Kidney (tissue), 14 donors: ENCODE data around the gene PSMD14. TPM values are rescaled to one million over a fixed set of nuclear protein-coding genes. Genes with fewer than 3 reads are reported as not detected.
"Not testable (repeated sequence)": the region's sequence is repeated elsewhere in the genome, so short reads cannot be mapped to it uniquely, and the experiment has no call there.

ENCODE experiments used
- DNase-seq, 5 donors: peaks; one replicate each; pipeline ENCODE4 v3.0.0-alpha.2; 2013 to 2020
- FAIRE-seq: peaks from 2 replicates; lab custom pipeline; 2012; peaks lifted over from hg19 to GRCh38; lab: Jason Lieb, UNC
- H3K27ac ChIP-seq, 2 donors: one replicate each; pipeline ENCODE4 v1.7.0; 2013; ENCODE audit warnings: low read depth in 2 of 2, low read length in 2 of 2, inconsistent platforms in 1 of 2
- H3K27me3 ChIP-seq: one replicate; pipeline ENCODE4 v1.7.1; 2013; ENCODE audit warnings: low read length, inconsistent platforms; ENCODE audit not compliant: control insufficient read depth, insufficient read depth
- H3K36me3 ChIP-seq, 3 donors: one replicate each; pipeline versions ENCODE4 v1.7.0 to v1.7.1; 2013; ENCODE audit warnings: low read length in 3 of 3, control low read depth in 1 of 3, inconsistent platforms in 1 of 3; ENCODE audit not compliant: insufficient read depth in 3 of 3, control insufficient read depth in 2 of 3
- H3K4me1 ChIP-seq, 3 donors: one replicate each; pipeline versions ENCODE4 v1.7.0 to v1.7.1; 2013; ENCODE audit warnings: low read length in 3 of 3, inconsistent platforms in 1 of 3, low read depth in 1 of 3; ENCODE audit not compliant: control insufficient read depth in 2 of 3, insufficient read depth in 2 of 3
- H3K4me3 ChIP-seq, 3 donors: one replicate each; pipeline versions ENCODE4 v1.7.0 to v1.8.1; 2013; ENCODE audit warnings: low read length in 3 of 3, control low read depth in 1 of 3, inconsistent platforms in 1 of 3
- H3K9ac ChIP-seq, 3 donors: one replicate each; pipeline versions ENCODE4 v1.7.0 to v1.7.1; 2013; ENCODE audit warnings: low read length in 3 of 3, control low read depth in 1 of 3, inconsistent platforms in 1 of 3
- H3K9me3 ChIP-seq, 3 donors: one replicate each; pipeline versions ENCODE4 v1.7.0 to v1.7.1; 2013; ENCODE audit warnings: low read length in 3 of 3, control low read depth in 1 of 3, inconsistent platforms in 1 of 3; ENCODE audit not compliant: control insufficient read depth in 2 of 3, insufficient read depth in 1 of 3
- CTCF ChIP-seq: IDR thresholded peaks from 3 replicates; pipeline ENCODE4 v1.5.1; 2012; ENCODE audit warnings: mild to moderate bottlenecking, moderate library complexity, borderline replicate concordance; ENCODE audit not compliant: insufficient read depth; ENCODE audit errors: extremely low read depth
- intact Hi-C: fragments of 100-400 bp; cut with DNase I; formaldehyde crosslinking; loops from one replicate; pipeline ENCODE4 v1.11.1; 2022
- polyA plus RNA-seq: library from polyadenylated mRNA; stranded (reverse); fragments of 350-450 nt; fragmentation: Illumina TruSeq; extraction: RNeasy Lipid Tissue Mini Kit (QIAGEN cat#74804); gene quantifications from one replicate; pipeline ENCODE4 v1.2.3, GENCODE V29; 2014; ENCODE audit warnings: low read depth, low replicate concordance; ENCODE audit not compliant: insufficient read depth
- total RNA-seq: library from RNA; stranded (reverse); fragmentation: NEBNext Ultra II Directional; extraction: Animal tissue kit (Norgen Biotek cat#: 25700); gene quantifications from one replicate; pipeline ENCODE4 v1.2.1, GENCODE V29; 2021
- donor health status: control.
- donor health status: control.
- donor health status: control.
- donor health status: control.
- donor health status: control.
- donor health status: DM: yes; HTN: yes; CAD: no.
- donor health status: Normal renal cell carcinoma (clear cell type).

Gene PSMD14
- total and polyA plus RNA-seq, 2 donors from 2014 or later = 41.0 to 55.8 TPM

- H3K9me3 ChIP-seq = no peaks in the 10 kb centered on the region
- no peak overlapping the region for H3K9ac ChIP-seq
- H3K27me3 ChIP-seq = no peaks in the 10 kb centered on the region
- TF ChIP-seq CTCF = no peak
- H3K36me3 ChIP-seq = no peaks in the 10 kb centered on the region
- no peak overlapping the region for H3K27ac ChIP-seq
- H3K4me3 ChIP-seq = no peak overlapping the region
- DNase-seq (no peak), FAIRE-seq (no peak)
- no peaks in the 10 kb centered on the region for H3K4me1 ChIP-seq
- intact Hi-C loops = no loop called here
Measured at GRCh38 chr2:161332371-161332967, 24.2 kb downstream of the PSMD14 start.

GRCh38 chr2:161335626-161336025, 27.4 kb downstream of the PSMD14 start:
- DNase-seq = no peak
- Histone ChIP-seq H3K9me3 (no peaks in the 10 kb centered on the region), H3K9ac (no peak overlapping the region), H3K27me3 (no peaks in the 10 kb centered on the region), H3K4me1 (no peaks in the 10 kb centered on the region), H3K4me3 (no peak overlapping the region), H3K27ac (no peak overlapping the region), H3K36me3 (no peaks in the 10 kb centered on the region)
- no peak for FAIRE-seq
- intact Hi-C loops = no loop called here
- TF ChIP-seq CTCF = no peak

GRCh38 chr2:161337247-161337646, 29.0 kb downstream of the PSMD14 start:
- Histone ChIP-seq H3K4me1 (no peaks in the 10 kb centered on the region), H3K9me3 (no peaks in the 10 kb centered on the region), H3K27me3 (no peaks in the 10 kb centered on the region), H3K36me3 (no peaks in the 10 kb centered on the region), H3K9ac (no peak overlapping the region), H3K4me3 (no peak overlapping the region), H3K27ac (no peak overlapping the region)
- DNase-seq (no peak), FAIRE-seq (no peak)
- TF ChIP-seq CTCF = no peak
- intact Hi-C loops = no loop called here

- H3K27me3 ChIP-seq, FAIRE-seq, intact Hi-C loops: not testable (repeated sequence)
Measured at GRCh38 chr2:161339532-161339931, 31.3 kb downstream of the PSMD14 start.

GRCh38 chr2:161340930-161341413, 32.7 kb downstream of the PSMD14 start:
- H3K9ac ChIP-seq, H3K4me1 ChIP-seq, H3K27me3 ChIP-seq, H3K4me3 ChIP-seq, H3K36me3 ChIP-seq, H3K9me3 ChIP-seq, FAIRE-seq, intact Hi-C loops, H3K27ac ChIP-seq: not testable (repeated sequence)
- DNase-seq = peak in 1 of 5 donors; percentile 12

More at GRCh38 chr2:161339532-161339931, 31.3 kb downstream of the PSMD14 start:
- not testable (repeated sequence) for H3K4me1 ChIP-seq, H3K4me3 ChIP-seq, DNase-seq, H3K36me3 ChIP-seq, H3K9me3 ChIP-seq, H3K9ac ChIP-seq, H3K27ac ChIP-seq
